HTERT RPE-1 (cell line): ENCODE measurements around the gene HEY2.
"Not testable (repeated sequence)": the region's sequence is repeated elsewhere in the genome, so short reads cannot be mapped to it uniquely, and the experiment has no call there.

ENCODE experiments used
- in situ Hi-C: fragments of 300-500 bp; cut with MboI; formaldehyde crosslinking; loops from 4 replicates; pipeline ENCODE4 v1.14.3; 2020; ENCODE audit warnings: low sequenced_read_pairs

HEY2 gene

GRCh38 chr6:125792680-125793079 lies 43.2 kb downstream of the HEY2 start:
- in situ Hi-C loops = no loop called here

- in situ Hi-C loops = no loop called here
Observed at GRCh38 chr6:125793280-125793679, 43.8 kb downstream of the HEY2 start.

DNA sequence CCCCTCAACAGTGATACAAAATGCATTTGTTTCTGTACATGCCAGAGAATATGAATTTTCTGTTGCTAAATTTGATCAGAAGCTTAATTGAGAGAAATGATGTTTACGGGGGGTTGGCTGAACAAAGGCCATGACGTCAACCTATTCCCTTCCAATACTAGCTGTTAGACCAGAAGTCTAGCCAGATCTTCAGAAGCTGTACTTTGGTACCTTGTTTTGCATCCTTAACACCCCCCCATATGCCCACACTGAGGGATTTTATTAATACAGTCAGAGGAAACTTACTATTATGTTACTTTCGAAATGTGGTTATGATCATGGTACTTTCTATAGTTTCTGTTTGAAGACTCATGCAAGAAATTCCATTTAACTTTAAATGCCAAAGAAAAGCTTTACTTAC lies 44.4 kb downstream of the HEY2 start:
- in situ Hi-C loops = no loop called here

GRCh38 chr6:125794342-125795137 lies 45.1 kb downstream of the HEY2 start:
- in situ Hi-C loops = no loop called here

- in situ Hi-C loops = no loop called here
Observed at GRCh38 chr6:125795301-125795700, 45.9 kb downstream of the HEY2 start.

DNA sequence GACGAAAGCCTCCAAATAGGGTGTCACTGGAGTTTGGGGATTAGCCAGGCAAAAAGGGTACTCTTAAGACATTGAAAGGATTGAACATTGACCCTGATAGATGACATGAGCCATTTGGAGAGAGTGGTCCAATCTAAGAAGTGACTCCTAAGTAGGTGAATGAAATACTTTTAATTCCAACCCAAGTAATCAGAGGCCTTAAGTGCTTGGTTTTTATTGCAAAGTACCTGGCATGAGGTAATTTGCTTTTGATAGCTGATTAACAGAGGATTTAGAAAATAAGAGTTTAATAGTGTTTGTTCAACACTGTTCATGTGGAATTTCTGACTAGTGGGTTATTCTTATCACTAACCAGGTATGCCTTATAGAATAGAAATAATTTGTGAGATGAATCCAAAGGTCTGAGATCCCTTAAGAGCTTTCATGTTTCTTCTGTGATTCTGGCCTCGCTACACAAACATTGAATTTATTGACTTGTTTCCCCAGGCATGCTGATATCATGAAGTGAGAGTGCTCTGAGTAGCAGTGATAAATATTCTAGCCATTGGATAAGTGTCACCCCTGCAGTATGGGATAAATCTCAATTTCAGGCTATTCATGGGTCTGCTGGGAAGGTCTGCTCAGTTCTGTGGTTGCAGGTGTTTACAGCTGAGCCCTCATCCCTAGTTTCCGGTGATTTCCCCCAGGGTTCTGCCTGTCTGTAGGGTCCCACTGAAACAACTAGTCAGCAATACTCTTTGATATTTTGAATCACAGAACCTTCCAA lies 47.9 kb downstream of the HEY2 start:
- in situ Hi-C loops = no loop called here

GRCh38 chr6:125797886-125798444 lies 48.5 kb downstream of the HEY2 start:
- in situ Hi-C loops = no loop called here

DNA sequence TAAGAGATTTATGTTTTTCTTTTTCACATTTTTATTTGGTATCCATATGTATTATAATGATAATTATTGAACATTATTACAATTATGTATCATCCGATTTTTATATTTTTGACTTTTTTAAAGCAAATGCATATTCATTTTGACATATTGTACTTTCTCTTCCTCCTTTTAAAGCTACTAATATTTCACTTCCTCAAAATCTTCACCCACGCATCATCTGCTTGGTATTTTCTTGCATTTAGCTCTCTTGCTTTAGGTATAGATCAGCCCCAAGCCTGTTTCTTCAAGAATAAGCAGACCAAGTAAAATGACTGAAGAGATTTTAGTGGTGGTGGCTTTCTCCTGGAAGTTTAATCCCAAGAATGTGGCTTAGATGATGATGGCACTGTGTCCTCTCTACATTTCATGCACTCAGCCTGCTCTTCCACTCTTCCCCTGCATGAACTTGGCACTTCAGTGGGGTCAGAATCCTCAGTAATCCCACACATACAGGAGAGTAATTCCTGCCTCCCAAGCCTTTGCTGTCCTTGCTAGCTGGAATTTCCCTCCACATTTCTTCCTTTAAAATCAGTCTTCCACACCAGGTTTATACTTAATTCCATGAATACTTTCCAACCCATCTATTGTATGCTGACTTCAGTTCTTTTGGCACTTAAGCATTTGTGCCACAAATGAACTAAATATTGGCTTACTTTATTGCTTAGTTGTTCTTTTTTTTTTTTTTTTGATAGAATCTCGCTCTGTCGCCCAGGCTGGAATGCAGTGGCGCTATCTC lies 49.5 kb downstream of the HEY2 start:
- in situ Hi-C loops = no loop called here

DNA sequence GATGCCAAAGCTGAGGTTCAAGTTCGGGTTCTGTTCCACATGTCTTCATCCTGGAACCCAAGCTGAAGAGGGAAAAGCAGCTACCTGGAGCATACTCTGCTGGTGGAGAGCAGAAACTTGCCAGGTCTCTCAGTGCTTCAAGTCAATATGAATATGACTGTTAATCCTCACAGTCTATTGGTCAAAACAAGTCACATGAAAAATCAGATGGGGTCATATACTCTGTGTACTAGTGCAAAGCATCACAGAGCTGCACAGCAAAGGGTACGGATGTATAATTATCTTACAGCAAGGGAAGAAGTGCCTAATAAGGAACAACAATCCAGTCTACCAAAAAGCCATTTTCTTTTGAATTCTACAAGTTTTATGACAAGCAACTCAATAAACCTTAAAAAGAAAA lies 53.0 kb downstream of the HEY2 start:
- in situ Hi-C loops = no loop called here

GRCh38 chr6:125802943-125803377 lies 53.5 kb downstream of the HEY2 start:
- in situ Hi-C loops = no loop called here

DNA sequence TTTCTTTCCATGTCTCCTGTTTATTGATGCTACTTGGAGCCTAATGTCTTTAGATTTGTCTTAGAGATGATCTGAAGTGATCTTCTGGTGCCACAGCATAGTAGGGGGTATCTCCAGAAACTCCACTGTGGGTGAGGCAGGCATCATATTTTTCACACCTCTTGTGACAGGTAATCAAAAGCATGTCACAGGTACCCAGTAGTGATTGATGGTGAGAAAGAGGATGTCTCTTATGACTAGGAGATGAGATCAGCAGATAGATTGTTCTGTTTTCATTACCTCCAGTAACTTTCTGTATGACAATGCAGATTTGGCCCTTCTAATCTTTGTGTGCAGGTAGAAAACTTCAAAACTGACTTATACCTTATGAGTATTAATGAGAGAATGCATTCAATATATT lies 54.8 kb downstream of the HEY2 start:
- in situ Hi-C loops = no loop called here

DNA sequence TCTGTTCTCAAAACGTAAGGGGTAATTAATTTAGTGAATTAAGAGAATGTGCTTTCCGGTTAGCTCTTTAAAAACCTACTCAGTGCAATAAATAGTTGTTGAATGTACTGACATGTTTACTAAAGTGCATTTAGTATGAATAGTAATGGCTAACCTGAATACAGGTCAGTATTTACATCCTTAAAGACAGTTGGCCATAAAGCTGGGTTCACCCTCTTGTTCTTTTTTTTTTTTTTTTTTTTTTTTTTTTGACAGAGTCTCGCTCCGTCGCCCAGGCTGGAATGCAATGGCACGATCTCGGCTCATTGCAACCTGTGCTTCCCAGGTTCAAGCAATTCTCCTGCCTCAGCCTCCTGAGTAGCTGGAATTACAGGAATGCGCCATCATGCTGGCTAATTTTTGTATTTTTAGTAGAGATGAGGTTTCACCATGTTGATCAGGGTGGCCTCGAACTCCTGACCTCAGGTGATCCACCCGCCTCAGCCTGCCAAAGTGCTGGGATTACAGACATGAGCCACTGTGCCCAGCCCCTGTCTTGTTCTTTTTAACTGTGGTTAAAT lies 55.5 kb downstream of the HEY2 start:
- in situ Hi-C loops = not testable (repeated sequence)

- in situ Hi-C loops = no loop called here
Observed at GRCh38 chr6:125806813-125807212, 57.4 kb downstream of the HEY2 start.

- in situ Hi-C loops = no loop called here
Observed at GRCh38 chr6:125807293-125807692, 57.9 kb downstream of the HEY2 start.

DNA sequence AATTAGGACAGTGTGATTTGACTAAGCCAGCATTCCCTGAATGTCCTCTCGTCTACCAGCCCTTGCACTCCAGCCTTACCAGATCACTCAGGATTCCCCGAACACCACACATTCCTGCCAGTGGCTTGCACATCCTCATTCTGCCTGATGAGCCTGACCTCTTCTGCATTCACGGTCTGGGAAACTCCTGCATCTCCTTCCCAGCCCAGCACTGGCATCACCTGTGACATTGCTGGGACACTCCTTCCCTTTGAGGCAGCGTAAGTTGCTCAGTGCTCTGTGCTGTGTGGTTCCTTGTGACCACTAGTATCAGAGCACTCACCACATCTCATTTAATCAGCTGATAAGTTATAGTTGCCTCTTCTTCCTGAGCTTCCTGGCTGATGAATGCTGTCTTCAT lies 58.6 kb downstream of the HEY2 start:
- in situ Hi-C loops = no loop called here

DNA sequence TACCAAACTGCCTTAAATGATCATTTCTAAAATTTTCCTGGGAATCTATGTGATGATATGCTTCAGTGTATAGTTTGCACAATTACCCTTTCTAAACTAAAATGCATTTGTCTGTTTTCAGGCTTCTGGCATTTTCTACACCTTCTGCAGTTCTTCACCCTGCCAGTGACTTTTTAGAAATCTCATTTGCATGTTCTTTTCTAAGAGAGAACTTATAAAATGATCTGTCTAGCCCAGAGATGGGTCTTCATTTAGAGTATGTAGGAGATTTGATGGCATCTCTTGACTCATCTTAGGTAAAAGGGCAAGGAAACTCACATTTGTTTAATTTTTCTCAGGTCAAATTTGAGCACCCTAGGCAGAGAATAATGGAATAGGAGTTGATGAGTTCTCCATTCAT lies 59.2 kb downstream of the HEY2 start:
- in situ Hi-C loops = no loop called here

GRCh38 chr6:125809570-125810170 lies 60.2 kb downstream of the HEY2 start:
- in situ Hi-C loops = no loop called here

GRCh38 chr6:125810445-125810844 lies 61.0 kb downstream of the HEY2 start:
- in situ Hi-C loops = no loop called here
